Gastrocnemius medialis (tissue), 4 donors: ENCODE measurements around the gene APBB1IP.

Experiments used
- POLR2A ChIP-seq, 2 donors: fragments of 450-650 bp; IDR thresholded peaks; one replicate each; pipeline ENCODE4 v1.6.1; 2017; ENCODE audit warnings: antibody characterized with exemption in 2 of 2, mild to moderate bottlenecking in 2 of 2, moderate library complexity in 2 of 2
- TF ChIP-seq, protein P1 (sequence below), 5 experiments: fragments of 450-650 bp in 3 of 5; fragments of 200-600 bp in 2 of 5; sonication (generic) in 2 of 5; IDR thresholded peaks in 4 of 5; conservative IDR thresholded peaks in 1 of 5; 1 replicate in 4 of 5; 2 replicates in 1 of 5; pipeline ENCODE4 v1.5.1; 2016 to 2019; ENCODE audit warnings: antibody characterized with exemption in 5 of 5, mild to moderate bottlenecking in 3 of 5, moderate library complexity in 3 of 5

- TF ChIP-seq, protein P1, sequence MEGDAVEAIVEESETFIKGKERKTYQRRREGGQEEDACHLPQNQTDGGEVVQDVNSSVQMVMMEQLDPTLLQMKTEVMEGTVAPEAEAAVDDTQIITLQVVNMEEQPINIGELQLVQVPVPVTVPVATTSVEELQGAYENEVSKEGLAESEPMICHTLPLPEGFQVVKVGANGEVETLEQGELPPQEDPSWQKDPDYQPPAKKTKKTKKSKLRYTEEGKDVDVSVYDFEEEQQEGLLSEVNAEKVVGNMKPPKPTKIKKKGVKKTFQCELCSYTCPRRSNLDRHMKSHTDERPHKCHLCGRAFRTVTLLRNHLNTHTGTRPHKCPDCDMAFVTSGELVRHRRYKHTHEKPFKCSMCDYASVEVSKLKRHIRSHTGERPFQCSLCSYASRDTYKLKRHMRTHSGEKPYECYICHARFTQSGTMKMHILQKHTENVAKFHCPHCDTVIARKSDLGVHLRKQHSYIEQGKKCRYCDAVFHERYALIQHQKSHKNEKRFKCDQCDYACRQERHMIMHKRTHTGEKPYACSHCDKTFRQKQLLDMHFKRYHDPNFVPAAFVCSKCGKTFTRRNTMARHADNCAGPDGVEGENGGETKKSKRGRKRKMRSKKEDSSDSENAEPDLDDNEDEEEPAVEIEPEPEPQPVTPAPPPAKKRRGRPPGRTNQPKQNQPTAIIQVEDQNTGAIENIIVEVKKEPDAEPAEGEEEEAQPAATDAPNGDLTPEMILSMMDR (IDR thresholded peaks at IDR 0.05 in 4 of 5, conservative IDR thresholded peaks at IDR 0.05 in 1 of 5): no peak
- no peak for TF ChIP-seq POLR2A (IDR thresholded peaks at IDR 0.05)
These were observed 106.8 kb downstream of the APBB1IP start for GRCh38 chr10:26544932-26545331.
